IMR-90 (cell line): ENCODE results near the gene DOCK1. TPM values are rescaled to one million over a fixed set of nuclear protein-coding genes. Genes with fewer than 3 reads are reported as not detected.

Experiments used
- ATAC-seq: fragments of 200-7000 bp; cut with Tn5 transposase; 2 replicates; pipeline ENCODE4 v1.9.1; 2020; ENCODE audit warnings: low read depth, mild to moderate bottlenecking, moderate library complexity
- BruUV-seq: library from RNA; stranded (reverse); fragments of 400-500 nt; replicated peaks from 2 replicates; lab custom pipeline; 2021; lab: Mats Ljungman, UMichigan
- CTCF ChIA-PET: fragments of 300-600 bp; formaldehyde crosslinking; extraction: SDS; loops from one replicate; lab custom pipeline; 2021; ENCODE audit warnings: antibody characterized with exemption; lab: Yijun Ruan, JAX
- POLR2A ChIA-PET: fragments of 300-600 bp; sonication (Branson Sonifier 250); formaldehyde crosslinking; loops from one replicate; lab custom pipeline; 2022; ENCODE audit warnings: antibody characterized with exemption; ENCODE audit not compliant: unreplicated experiment; lab: Charles Lee
- DNase-seq: peaks from one replicate; pipeline ENCODE4 v3.0.0; 2013
- H2AFZ ChIP-seq: replicated peaks from 2 replicates; pipeline ENCODE3; 2013; ENCODE audit warnings: low read length, mild to moderate bottlenecking; ENCODE audit not compliant: poor library complexity
- H2AK5ac ChIP-seq: 2 replicates; pipeline ENCODE4 v1.6.1; 2013; ENCODE audit warnings: low read depth, low read length, inconsistent platforms
- H2AK9ac ChIP-seq: replicated peaks from 2 replicates; pipeline ENCODE3; 2013; ENCODE audit warnings: mild to moderate bottlenecking, low read depth, low read length, moderate library complexity; ENCODE audit not compliant: poor library complexity
- H2BK120ac ChIP-seq: 2 replicates; pipeline ENCODE4 v1.6.1; 2013; ENCODE audit warnings: low read depth, low read length, inconsistent platforms
- H2BK15ac ChIP-seq: 3 replicates; pipeline ENCODE4 v1.6.1; 2013; ENCODE audit warnings: low read depth, low read length, inconsistent platforms
- H2BK20ac ChIP-seq: 2 replicates; pipeline ENCODE4 v1.6.1; 2013; ENCODE audit warnings: low read depth, mild to moderate bottlenecking, inconsistent platforms, low read length, moderate library complexity
- H2BK5ac ChIP-seq: 2 replicates; pipeline ENCODE4 v1.6.1; 2013; ENCODE audit warnings: mild to moderate bottlenecking, low read depth, low read length, inconsistent platforms; ENCODE audit not compliant: poor library complexity, severe bottlenecking
- H3K14ac ChIP-seq: replicated peaks from 2 replicates; pipeline ENCODE4 v1.6.1; 2013; ENCODE audit warnings: low read depth, low read length, inconsistent platforms
- H3K18ac ChIP-seq: 2 replicates; pipeline ENCODE4 v1.6.1; 2013; ENCODE audit warnings: low read depth, low read length, control low read depth
- H3K23ac ChIP-seq: 2 replicates; pipeline ENCODE4 v1.6.1; 2013; ENCODE audit warnings: low read depth, low read length, inconsistent platforms
- H3K27ac ChIP-seq: 2 replicates; pipeline ENCODE4 v1.5.1; 2013; ENCODE audit warnings: mild to moderate bottlenecking, control low read depth, low read length; ENCODE audit not compliant: insufficient read depth
- H3K27me3 ChIP-seq: 2 replicates; pipeline ENCODE4 v1.6.1; 2013; ENCODE audit warnings: low read length; ENCODE audit not compliant: control insufficient read depth, insufficient read depth
- H3K36me3 ChIP-seq: 2 replicates; pipeline ENCODE4 v1.6.1; 2013; ENCODE audit warnings: low read length, mixed read lengths; ENCODE audit not compliant: control insufficient read depth, insufficient read depth
- H3K4ac ChIP-seq: 2 replicates; pipeline ENCODE4 v1.6.1; 2013; ENCODE audit warnings: low read depth, low read length, inconsistent platforms
- H3K4me1 ChIP-seq: 2 replicates; pipeline ENCODE4 v1.6.1; 2013; ENCODE audit warnings: low read length, mixed read lengths; ENCODE audit not compliant: control insufficient read depth, insufficient read depth
- H3K4me2 ChIP-seq: 2 replicates; pipeline ENCODE4 v1.6.1; 2013; ENCODE audit warnings: low read depth, mild to moderate bottlenecking, control low read depth, low read length, moderate library complexity
- H3K4me3 ChIP-seq: 2 replicates; pipeline ENCODE4 v1.5.1; 2013; ENCODE audit warnings: low read depth, mild to moderate bottlenecking, control low read depth, low read length, moderate library complexity; ENCODE audit not compliant: insufficient read depth
- H3K56ac ChIP-seq: 2 replicates; pipeline ENCODE4 v1.6.1; 2013; ENCODE audit warnings: low read length, inconsistent platforms; ENCODE audit not compliant: insufficient read depth; ENCODE audit errors: extremely low read depth
- H3K79me1 ChIP-seq, 2 experiments: 2 replicates each; pipeline ENCODE4 v1.6.1; 2013; ENCODE audit warnings: low read length in 2 of 2, inconsistent platforms in 1 of 2, low read depth in 1 of 2
- H3K9ac ChIP-seq: 2 replicates; pipeline ENCODE4 v1.6.1; 2013; ENCODE audit warnings: low read depth, low read length, control low read depth
- H3K9me1 ChIP-seq: 2 replicates; pipeline ENCODE4 v1.6.1; 2013; ENCODE audit warnings: low read length, inconsistent platforms; ENCODE audit not compliant: insufficient read depth
- H3K9me3 ChIP-seq: 2 replicates; pipeline ENCODE4 v1.6.1; 2013; ENCODE audit warnings: low read length; ENCODE audit not compliant: control insufficient read depth, insufficient read depth
- H4K20me1 ChIP-seq: 2 replicates; pipeline ENCODE4 v1.6.1; 2013; ENCODE audit warnings: low read length, inconsistent platforms; ENCODE audit not compliant: insufficient read depth
- H4K5ac ChIP-seq: 2 replicates; pipeline ENCODE4 v1.6.1; 2013; ENCODE audit warnings: mild to moderate bottlenecking, low read depth, low read length, control low read depth
- H4K8ac ChIP-seq, 2 experiments: 2 replicates each; pipeline ENCODE4 v1.6.1; 2013; ENCODE audit warnings: low read depth in 2 of 2, low read length in 2 of 2, control low read depth in 1 of 2, inconsistent platforms in 1 of 2
- H4K91ac ChIP-seq: 2 replicates; pipeline ENCODE4 v1.6.1; 2013; ENCODE audit warnings: low read depth, low read length, inconsistent platforms; ENCODE audit not compliant: insufficient read depth
- BHLHE40 ChIP-seq: fragments of 150-350 bp; IDR thresholded peaks from 2 replicates; pipeline ENCODE4 v1.6.1; 2016; ENCODE audit warnings: mild to moderate bottlenecking, low read depth, low read length
- CEBPB ChIP-seq: IDR thresholded peaks from 2 replicates; pipeline ENCODE4 v1.6.1; 2012; ENCODE audit warnings: low read depth, low read length, improper control_type of control experiment
- CHD1 ChIP-seq: IDR thresholded peaks from 2 replicates; pipeline ENCODE4 v1.6.1; 2012; ENCODE audit warnings: low read depth, low read length, improper control_type of control experiment
- FOS ChIP-seq: fragments of 150-350 bp; IDR thresholded peaks from 2 replicates; pipeline ENCODE4 v1.6.1; 2016; ENCODE audit warnings: low read depth, low read length
- MAFK ChIP-seq: IDR thresholded peaks from 2 replicates; pipeline ENCODE4 v1.6.1; 2012; ENCODE audit warnings: low read depth, low read length, improper control_type of control experiment
- MAZ ChIP-seq: IDR thresholded peaks from 2 replicates; pipeline ENCODE4 v1.6.1; 2012; ENCODE audit warnings: low read depth, mild to moderate bottlenecking, low read length, improper control_type of control experiment, moderate library complexity, borderline replicate concordance
- MXI1 ChIP-seq: IDR thresholded peaks from 2 replicates; pipeline ENCODE4 v1.6.1; 2012; ENCODE audit warnings: low read depth, mild to moderate bottlenecking, low read length, moderate library complexity, borderline replicate concordance
- NFE2L2 ChIP-seq: fragments of 150-350 bp; IDR thresholded peaks from 2 replicates; pipeline ENCODE4 v1.6.1; 2016; ENCODE audit warnings: low read depth, mild to moderate bottlenecking, low read length
- POLR2A ChIP-seq: IDR thresholded peaks from 2 replicates; pipeline ENCODE4 v1.6.1; 2012; ENCODE audit warnings: mild to moderate bottlenecking, low read depth, low read length
- RAD21 ChIP-seq: IDR thresholded peaks from 2 replicates; pipeline ENCODE4 v1.6.1; 2012; ENCODE audit warnings: low read length, improper control_type of control experiment
- RCOR1 ChIP-seq: IDR thresholded peaks from 2 replicates; pipeline ENCODE4 v1.6.1; 2012; ENCODE audit warnings: mild to moderate bottlenecking, low read length, improper control_type of control experiment; ENCODE audit not compliant: insufficient replicate concordance
- RFX5 ChIP-seq: IDR thresholded peaks from 2 replicates; pipeline ENCODE4 v1.8.0; 2012; ENCODE audit warnings: low read depth, mild to moderate bottlenecking, low read length, moderate library complexity
- SMC3 ChIP-seq: fragments of 150-350 bp; IDR thresholded peaks from 2 replicates; pipeline ENCODE4 v1.6.1; 2016; ENCODE audit warnings: low read depth, mild to moderate bottlenecking, antibody characterized with exemption, low read length, moderate library complexity
- WGBS, 2 experiments: methylation state at CpG; one replicate each; pipeline versions ENCODE4 v1.1.5 to v1.1.7; 2013; ENCODE audit warnings: missing lambda C conversion rate in 2 of 2; ENCODE audit not compliant: insufficient read length in 1 of 2; ENCODE audit errors: extremely low coverage in 2 of 2; 5-methylcytosine and 5-hydroxymethylcytosine counted together
- dilution Hi-C: fragments of 300-500 bp; cut with HindIII; formaldehyde crosslinking; loops from one replicate; pipeline ENCODE4 v1.14.3; 2018; ENCODE audit warnings: low sequenced_read_pairs; ENCODE audit not compliant: unreplicated experiment
- in situ Hi-C: fragments of 300-500 bp; cut with MboI; formaldehyde crosslinking; loops from 3 replicates; pipeline ENCODE4 v1.14.3; 2019; ENCODE audit warnings: low sequenced_read_pairs, inconsistent platforms, mixed read lengths
- intact Hi-C: fragments of 100-400 bp; cut with micrococcal nuclease; formaldehyde crosslinking; loops from 2 replicates; pipeline ENCODE4 v1.10.0; 2022
- polyA plus RNA-seq, 3 experiments: library from polyadenylated mRNA; depleted of rRNA; stranded (reverse); fragments of >200 nt; gene quantifications; 2 replicates each; pipeline ENCODE4 v1.2.3, GENCODE V29; 2012; ENCODE audit warnings: low replicate concordance in 1 of 3
- total RNA-seq: library from RNA; depleted of rRNA; stranded (reverse); fragments of >200 nt; gene quantifications from 2 replicates; pipeline ENCODE4 v1.2.3, GENCODE V29; 2012
- TF ChIP-seq, protein P1 (sequence below): conservative IDR thresholded peaks from 2 replicates; pipeline ENCODE4 v1.5.1; 2012; ENCODE audit warnings: mild to moderate bottlenecking, low read depth, low read length, improper control_type of control experiment
- TF ChIP-seq, protein P2 (sequence below): fragments of 150-350 bp; IDR thresholded peaks from 2 replicates; pipeline ENCODE4 v1.6.1; 2016; ENCODE audit warnings: low read depth, mild to moderate bottlenecking, low read length, moderate library complexity, borderline replicate concordance
- TF ChIP-seq, protein P3 (sequence below): fragments of 150-350 bp; IDR thresholded peaks from 2 replicates; pipeline ENCODE4 v1.6.1; 2017; ENCODE audit warnings: mild to moderate bottlenecking, antibody characterized with exemption, low read length, low read depth

Gene DOCK1
- total and polyA plus RNA-seq, 2 of the 4 experiments (the other 2 are of a cell fraction) = 28.2 to 71.0 TPM

DNA sequence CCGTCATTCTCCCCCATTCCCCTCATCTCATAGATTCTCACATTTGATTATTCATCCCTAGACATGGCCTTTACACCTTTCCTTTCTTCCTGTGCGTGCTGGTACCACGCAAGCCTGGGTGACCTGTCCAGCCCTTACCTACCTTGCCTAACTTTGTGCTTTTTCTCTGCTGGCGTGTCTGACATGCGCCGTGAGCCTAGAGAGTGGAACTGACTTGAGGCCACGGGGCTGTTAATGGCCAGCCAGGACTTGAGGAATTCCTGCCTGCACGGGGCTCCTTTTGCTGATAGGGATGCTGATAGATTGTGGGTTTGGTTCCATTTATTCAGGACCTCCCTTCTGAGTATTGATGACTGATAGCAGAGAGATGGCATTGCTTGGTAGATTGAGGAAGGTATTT, 134.2 kb downstream of the DOCK1 start:
- no peak overlapping the region for H2BK120ac ChIP-seq
- no peak overlapping the region for H3K4me2 ChIP-seq
- TF ChIP-seq RAD21 = no peak
- TF ChIP-seq CEBPB = no peak
- TF ChIP-seq, protein P1, sequence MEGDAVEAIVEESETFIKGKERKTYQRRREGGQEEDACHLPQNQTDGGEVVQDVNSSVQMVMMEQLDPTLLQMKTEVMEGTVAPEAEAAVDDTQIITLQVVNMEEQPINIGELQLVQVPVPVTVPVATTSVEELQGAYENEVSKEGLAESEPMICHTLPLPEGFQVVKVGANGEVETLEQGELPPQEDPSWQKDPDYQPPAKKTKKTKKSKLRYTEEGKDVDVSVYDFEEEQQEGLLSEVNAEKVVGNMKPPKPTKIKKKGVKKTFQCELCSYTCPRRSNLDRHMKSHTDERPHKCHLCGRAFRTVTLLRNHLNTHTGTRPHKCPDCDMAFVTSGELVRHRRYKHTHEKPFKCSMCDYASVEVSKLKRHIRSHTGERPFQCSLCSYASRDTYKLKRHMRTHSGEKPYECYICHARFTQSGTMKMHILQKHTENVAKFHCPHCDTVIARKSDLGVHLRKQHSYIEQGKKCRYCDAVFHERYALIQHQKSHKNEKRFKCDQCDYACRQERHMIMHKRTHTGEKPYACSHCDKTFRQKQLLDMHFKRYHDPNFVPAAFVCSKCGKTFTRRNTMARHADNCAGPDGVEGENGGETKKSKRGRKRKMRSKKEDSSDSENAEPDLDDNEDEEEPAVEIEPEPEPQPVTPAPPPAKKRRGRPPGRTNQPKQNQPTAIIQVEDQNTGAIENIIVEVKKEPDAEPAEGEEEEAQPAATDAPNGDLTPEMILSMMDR = no peak
- no peak for TF ChIP-seq BHLHE40
- TF ChIP-seq FOS = no peak
- no peak for TF ChIP-seq RCOR1
- TF ChIP-seq, protein P2, sequence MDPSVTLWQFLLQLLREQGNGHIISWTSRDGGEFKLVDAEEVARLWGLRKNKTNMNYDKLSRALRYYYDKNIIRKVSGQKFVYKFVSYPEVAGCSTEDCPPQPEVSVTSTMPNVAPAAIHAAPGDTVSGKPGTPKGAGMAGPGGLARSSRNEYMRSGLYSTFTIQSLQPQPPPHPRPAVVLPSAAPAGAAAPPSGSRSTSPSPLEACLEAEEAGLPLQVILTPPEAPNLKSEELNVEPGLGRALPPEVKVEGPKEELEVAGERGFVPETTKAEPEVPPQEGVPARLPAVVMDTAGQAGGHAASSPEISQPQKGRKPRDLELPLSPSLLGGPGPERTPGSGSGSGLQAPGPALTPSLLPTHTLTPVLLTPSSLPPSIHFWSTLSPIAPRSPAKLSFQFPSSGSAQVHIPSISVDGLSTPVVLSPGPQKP = no peak
- no peak for TF ChIP-seq MAFK
- TF ChIP-seq POLR2A = no peak
- no peak for TF ChIP-seq NFE2L2
- TF ChIP-seq, protein P3, sequence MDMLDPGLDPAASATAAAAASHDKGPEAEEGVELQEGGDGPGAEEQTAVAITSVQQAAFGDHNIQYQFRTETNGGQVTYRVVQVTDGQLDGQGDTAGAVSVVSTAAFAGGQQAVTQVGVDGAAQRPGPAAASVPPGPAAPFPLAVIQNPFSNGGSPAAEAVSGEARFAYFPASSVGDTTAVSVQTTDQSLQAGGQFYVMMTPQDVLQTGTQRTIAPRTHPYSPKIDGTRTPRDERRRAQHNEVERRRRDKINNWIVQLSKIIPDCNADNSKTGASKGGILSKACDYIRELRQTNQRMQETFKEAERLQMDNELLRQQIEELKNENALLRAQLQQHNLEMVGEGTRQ = no peak
- TF ChIP-seq RFX5 = no peak
- no peak for TF ChIP-seq SMC3
- TF ChIP-seq MXI1 = no peak
- TF ChIP-seq MAZ = no peak
- no peak for TF ChIP-seq CHD1
- in situ Hi-C loops (no loop called here), dilution Hi-C loops (no loop called here), intact Hi-C loops (no loop called here)
- H2AK9ac ChIP-seq = no peak overlapping the region
- no peak overlapping the region for H2BK15ac ChIP-seq
- H3K23ac ChIP-seq = no peak overlapping the region
- ChIA-PET CTCF (no interaction called here), POLR2A (no interaction called here)
- DNase-seq = no peak
- no peak overlapping the region for H4K5ac ChIP-seq
- 90% methylated on average over 2 of the region's 8 CpGs; no CpG with 5 or more reads in 1 of the 2 experiments for WGBS, 2 experiments
- no peak overlapping the region for H4K8ac ChIP-seq
- H2AFZ ChIP-seq = no peak overlapping the region
- peaks cover 11% of the 10 kb centered on the region for H4K20me1 ChIP-seq
- H3K4me1 ChIP-seq = peaks cover 15% of the 10 kb centered on the region
- H3K4me3 ChIP-seq = no peak overlapping the region
- no peak overlapping the region for H3K4ac ChIP-seq
- H3K9me3 ChIP-seq = peaks cover 2% of the 10 kb centered on the region; the same call in 1 of the 2 replicates
- H2BK5ac ChIP-seq = no peak overlapping the region
- H4K91ac ChIP-seq = no peak overlapping the region
- peaks cover 19% of the 10 kb centered on the region for H3K9me1 ChIP-seq
- H3K18ac ChIP-seq = no peak overlapping the region
- no peak overlapping the region for H3K27ac ChIP-seq
- no TSS peak for BruUV-seq
- H3K9ac ChIP-seq = no peak overlapping the region
- peaks cover 5 to 36% of the 10 kb centered on the region in 2 experiments; a peak in 2 of 4 replicates for H3K79me1 ChIP-seq
- no peaks in the 10 kb centered on the region for H3K27me3 ChIP-seq
- H2BK20ac ChIP-seq = no peak overlapping the region
- H3K56ac ChIP-seq = no peak overlapping the region
- H3K36me3 ChIP-seq = peaks cover 57% of the 10 kb centered on the region
- peak overlapping the region; percentile 49; the same call in 1 of the 2 replicates for H2AK5ac ChIP-seq
- no peak overlapping the region for H3K14ac ChIP-seq
- no peak for ATAC-seq
